Measurements from ENCODE around the gene TPPP2. TPM values are rescaled to one million over a fixed set of nuclear protein-coding genes. Genes with fewer than 3 reads are reported as not detected.

The TPPP2 gene
- total RNA-seq, 3 donors from 2014 or later = 0.15 TPM; not detected in 2

DNA sequence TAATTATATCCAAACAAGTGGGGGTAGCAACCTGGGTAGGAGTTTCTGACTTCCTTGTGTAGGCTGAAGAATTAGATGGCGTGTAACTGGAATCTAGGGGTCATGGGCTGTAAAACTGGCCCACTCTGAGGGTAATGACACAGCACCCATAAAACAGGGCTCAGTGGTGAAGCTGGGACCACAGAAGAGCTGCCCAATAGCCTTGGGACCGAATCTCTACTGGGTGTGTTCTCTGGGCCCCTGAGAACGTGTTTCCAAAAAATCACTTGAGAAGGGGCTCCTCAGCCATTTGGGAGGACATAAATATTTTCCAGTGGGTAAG, 31.3 kb downstream of the TPPP2 start:
- no peak for DNase-seq (ENCODE audit: low spot score in 2 of 2)
- H3K27me3 ChIP-seq = no peaks in the 10 kb centered on the region
- no peaks in the 10 kb centered on the region for H3K9me3 ChIP-seq
- no peaks in the 10 kb centered on the region for H3K36me3 ChIP-seq
- no peak overlapping the region for H3K27ac ChIP-seq
- no peak overlapping the region for H3K4me3 ChIP-seq
- H3K4me1 ChIP-seq = no peaks in the 10 kb centered on the region
- TF ChIP-seq POLR2A (IDR thresholded peaks at IDR 0.05) (no peak), POLR2AphosphoS5 (IDR thresholded peaks at IDR 0.05) (no peak)
- TF ChIP-seq, protein P1, sequence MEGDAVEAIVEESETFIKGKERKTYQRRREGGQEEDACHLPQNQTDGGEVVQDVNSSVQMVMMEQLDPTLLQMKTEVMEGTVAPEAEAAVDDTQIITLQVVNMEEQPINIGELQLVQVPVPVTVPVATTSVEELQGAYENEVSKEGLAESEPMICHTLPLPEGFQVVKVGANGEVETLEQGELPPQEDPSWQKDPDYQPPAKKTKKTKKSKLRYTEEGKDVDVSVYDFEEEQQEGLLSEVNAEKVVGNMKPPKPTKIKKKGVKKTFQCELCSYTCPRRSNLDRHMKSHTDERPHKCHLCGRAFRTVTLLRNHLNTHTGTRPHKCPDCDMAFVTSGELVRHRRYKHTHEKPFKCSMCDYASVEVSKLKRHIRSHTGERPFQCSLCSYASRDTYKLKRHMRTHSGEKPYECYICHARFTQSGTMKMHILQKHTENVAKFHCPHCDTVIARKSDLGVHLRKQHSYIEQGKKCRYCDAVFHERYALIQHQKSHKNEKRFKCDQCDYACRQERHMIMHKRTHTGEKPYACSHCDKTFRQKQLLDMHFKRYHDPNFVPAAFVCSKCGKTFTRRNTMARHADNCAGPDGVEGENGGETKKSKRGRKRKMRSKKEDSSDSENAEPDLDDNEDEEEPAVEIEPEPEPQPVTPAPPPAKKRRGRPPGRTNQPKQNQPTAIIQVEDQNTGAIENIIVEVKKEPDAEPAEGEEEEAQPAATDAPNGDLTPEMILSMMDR (IDR thresholded peaks at IDR 0.05) = no peak
- intact Hi-C loops (cut with DNase I; ENCODE audit: low total_unique reads) = loop anchor here (10.0 kb wide), 1 partner anchor 87 kb away; no protein-coding TSS in a partner anchor

DNA sequence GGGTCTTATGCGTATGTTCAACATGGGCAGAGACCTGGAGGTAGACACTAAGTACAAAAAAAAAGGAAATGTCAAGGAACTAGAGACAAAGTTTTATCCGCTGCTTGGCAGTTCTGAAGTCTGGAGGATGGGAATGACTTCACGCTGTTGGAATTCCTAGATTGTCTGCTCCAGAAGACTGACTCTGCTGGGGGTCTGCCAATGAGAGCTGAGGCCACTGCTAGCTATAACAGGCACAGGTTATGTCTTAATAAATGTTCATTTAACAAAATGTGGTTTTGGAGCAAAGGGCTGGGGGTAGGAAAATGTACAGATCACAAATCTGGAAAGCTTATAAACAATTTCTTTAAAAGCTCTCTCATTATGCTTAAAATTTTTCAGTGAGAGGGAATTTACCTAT, 33.5 kb downstream of the TPPP2 start:
- no peak overlapping the region for H3K27ac ChIP-seq
- no peaks in the 10 kb centered on the region for H3K36me3 ChIP-seq
- DNase-seq (ENCODE audit: low spot score in 2 of 2) = no peak
- intact Hi-C loops (cut with DNase I; ENCODE audit: low total_unique reads) = loop anchor here (10.0 kb wide), 1 partner anchor 89 kb away; no protein-coding TSS in a partner anchor
- no peak for TF ChIP-seq POLR2AphosphoS5 (IDR thresholded peaks at IDR 0.05)
- TF ChIP-seq POLR2A (IDR thresholded peaks at IDR 0.05) = no peak
- TF ChIP-seq, protein P1 (IDR thresholded peaks at IDR 0.05) = no peak
- H3K9me3 ChIP-seq = no peaks in the 10 kb centered on the region
- peaks cover 0 to under 1% of the 10 kb centered on the region in 2 donors for H3K4me1 ChIP-seq
- no peak overlapping the region for H3K4me3 ChIP-seq
- no peaks in the 10 kb centered on the region for H3K27me3 ChIP-seq

DNA sequence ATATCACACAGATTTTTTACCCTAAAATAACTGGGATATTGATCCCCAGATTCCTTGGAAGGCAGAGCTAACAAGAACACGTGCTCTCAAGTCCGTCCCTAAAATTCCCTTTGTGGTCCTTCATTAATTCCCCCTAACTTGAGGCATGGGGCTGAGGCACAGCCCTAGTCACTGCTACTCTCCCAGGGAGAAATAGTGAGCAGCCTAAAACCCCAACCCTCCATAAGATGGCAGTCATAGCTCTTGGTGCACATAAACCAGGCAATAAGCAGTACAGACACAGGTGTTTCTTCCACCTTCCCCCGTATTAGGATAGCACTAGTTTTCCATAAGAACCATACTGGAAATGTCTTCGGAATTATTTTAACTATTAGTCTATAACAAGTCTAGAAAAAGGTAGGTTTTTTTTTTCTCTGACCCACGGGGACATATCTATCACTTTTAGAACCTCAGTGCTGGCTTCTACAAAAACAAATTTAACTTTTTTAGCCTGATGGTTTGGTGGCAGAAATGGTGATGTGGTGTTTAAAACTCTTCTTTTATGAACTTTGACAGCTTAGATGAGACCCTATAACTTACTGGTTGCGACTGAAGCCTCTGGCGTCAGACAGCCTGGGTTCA, 37.0 kb downstream of the TPPP2 start:
- Histone ChIP-seq H3K9me3 (no peaks in the 10 kb centered on the region), H3K36me3 (no peaks in the 10 kb centered on the region), H3K4me3 (no peak overlapping the region), H3K27me3 (no peaks in the 10 kb centered on the region), H3K4me1 (peaks cover 0 to 10% of the 10 kb centered on the region in 2 donors), H3K27ac (no peak overlapping the region)
- intact Hi-C loops (cut with DNase I; ENCODE audit: low total_unique reads) = loop anchor here (10.0 kb wide), 1 partner anchor 92 kb away; no protein-coding TSS in a partner anchor
- DNase-seq (ENCODE audit: low spot score in 2 of 2) = no peak
- TF ChIP-seq, protein P1 (IDR thresholded peaks at IDR 0.05) = no peak
- TF ChIP-seq POLR2AphosphoS5 (IDR thresholded peaks at IDR 0.05) (no peak), POLR2A (IDR thresholded peaks at IDR 0.05) (no peak)

DNA sequence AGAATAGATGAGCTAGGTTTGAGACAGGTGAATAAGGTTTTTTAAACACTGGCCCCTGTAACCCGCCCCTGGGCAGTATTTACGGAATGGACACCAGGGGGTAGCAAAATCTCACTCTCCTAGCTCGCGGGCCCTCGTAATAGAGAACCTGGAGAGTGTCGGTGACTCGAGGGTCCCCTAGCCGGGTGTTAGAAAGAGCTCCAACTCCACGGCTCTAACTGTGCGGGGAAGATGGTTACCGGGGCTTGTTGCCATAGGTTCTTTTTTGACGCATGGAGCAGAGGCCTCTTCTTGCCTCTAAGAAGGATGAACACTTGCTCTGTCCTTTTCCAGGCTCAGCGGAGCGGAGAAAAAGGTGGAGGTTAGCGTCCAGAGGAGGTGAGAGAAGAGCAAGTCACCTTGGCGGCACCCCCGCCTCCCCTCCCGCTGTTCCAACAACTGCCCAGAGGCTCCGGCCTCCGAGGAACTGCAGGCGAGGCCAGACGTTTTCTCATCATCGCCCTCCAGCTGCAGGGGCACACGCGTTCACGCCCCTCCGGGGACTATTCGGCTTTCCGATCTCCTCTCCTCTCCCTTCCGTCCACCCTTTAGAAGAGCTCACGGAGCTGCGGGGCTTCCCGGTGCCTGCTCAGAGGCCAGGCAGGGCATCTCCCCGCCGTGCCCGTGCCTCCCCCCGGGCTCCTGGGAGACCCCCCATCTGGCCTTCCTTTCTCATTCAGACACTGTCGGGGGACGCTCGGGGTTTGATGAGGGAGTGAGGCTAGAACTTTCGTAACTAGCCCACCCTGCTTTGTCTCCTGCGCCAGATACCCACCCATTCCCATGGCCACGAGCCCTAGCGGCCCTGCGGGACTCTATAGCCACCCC, 38.7 kb downstream of the TPPP2 start:
- Histone ChIP-seq H3K4me3 (peak overlapping the region; percentile 68 to 86 (median 73)), H3K27me3 (no peaks in the 10 kb centered on the region), H3K36me3 (no peaks in the 10 kb centered on the region), H3K9me3 (no peaks in the 10 kb centered on the region), H3K27ac (peak overlapping the region; percentile 91 to 92), H3K4me1 (peaks cover 4 to 17% of the 10 kb centered on the region in 2 donors)
- no peak for TF ChIP-seq POLR2AphosphoS5 (IDR thresholded peaks at IDR 0.05)
- TF ChIP-seq, protein P1 (IDR thresholded peaks at IDR 0.05) = peak; percentile 58 to 63 (median 59)
- DNase-seq (ENCODE audit: low spot score in 2 of 2) = no peak
- intact Hi-C loops (cut with DNase I; ENCODE audit: low total_unique reads) = loop anchor here (10.0 kb wide), 1 partner anchor 94 kb away; no protein-coding TSS in a partner anchor
